ENCODE measurements around the gene E2F1.

DNA sequence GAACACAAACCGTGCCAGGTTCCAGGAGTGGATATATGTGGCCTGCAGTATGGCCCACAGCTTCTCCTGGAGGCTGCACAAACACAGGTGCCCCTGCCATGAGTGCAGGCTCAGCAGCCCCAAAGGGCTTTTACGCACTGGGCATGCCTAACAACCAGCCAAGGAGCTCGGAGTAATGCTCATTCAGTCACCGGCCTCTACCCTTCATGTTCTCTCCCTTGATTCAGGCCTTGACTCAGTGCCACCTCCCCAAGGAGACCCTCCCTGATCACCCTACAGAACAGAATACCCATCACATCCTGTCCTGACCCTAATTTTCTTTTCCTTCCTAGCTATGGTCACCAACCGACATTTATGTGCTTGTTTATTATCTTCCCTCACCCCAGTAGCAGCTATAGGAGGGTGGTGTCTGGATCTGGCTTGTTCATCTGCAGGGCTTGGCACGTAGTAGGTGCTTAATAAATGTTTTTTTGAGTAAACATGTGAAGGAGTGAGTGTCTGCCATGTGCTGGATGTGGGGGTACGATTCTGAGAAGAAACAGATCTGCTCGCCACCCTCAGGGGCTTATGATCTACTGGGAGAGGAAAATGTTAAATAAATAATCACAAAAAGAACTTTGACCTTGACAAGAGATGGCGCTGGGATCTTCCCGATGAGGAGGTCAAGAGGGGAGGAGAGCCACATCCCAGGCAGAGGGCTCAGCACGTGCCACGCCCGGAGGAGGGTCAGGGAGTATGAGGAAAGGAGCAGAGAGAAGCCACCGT, 24.7 kb upstream of the E2F1 start:
- TF ChIP-seq CTCF (IDR thresholded peaks at IDR 0.05) (no peak), POLR2A (IDR thresholded peaks at IDR 0.05) (no peak), EP300 (IDR thresholded peaks at IDR 0.05) (no peak)

Measured in tibial nerve (tissue), 4 donors.